Activated naive CD8-positive, alpha-beta T cell (primary cell): Measurements from ENCODE around the gene DST.
"Not testable (repeated sequence)": the region's sequence is repeated elsewhere in the genome, so short reads cannot be mapped to it uniquely, and the experiment has no call there.

Experiments
- H3K27ac Mint-ChIP-seq: one replicate; pipeline ENCODE4 v1.8.0; 2021; ENCODE audit warnings: mixed read lengths
- H3K27me3 Mint-ChIP-seq: one replicate; pipeline ENCODE4 v1.8.0; 2021; ENCODE audit warnings: mixed read lengths
- H3K36me3 Mint-ChIP-seq: one replicate; pipeline ENCODE4 v1.8.0; 2021; ENCODE audit warnings: mixed read lengths
- H3K4me1 Mint-ChIP-seq: one replicate; pipeline ENCODE4 v1.8.0; 2021; ENCODE audit warnings: low read depth, mixed read lengths
- H3K4me3 Mint-ChIP-seq: one replicate; pipeline ENCODE4 v1.8.0; 2021; ENCODE audit warnings: mild to moderate bottlenecking, mixed read lengths
- H3K9me3 Mint-ChIP-seq: one replicate; pipeline ENCODE4 v1.8.0; 2021; ENCODE audit warnings: low read depth, mixed read lengths

Gene DST

DNA sequence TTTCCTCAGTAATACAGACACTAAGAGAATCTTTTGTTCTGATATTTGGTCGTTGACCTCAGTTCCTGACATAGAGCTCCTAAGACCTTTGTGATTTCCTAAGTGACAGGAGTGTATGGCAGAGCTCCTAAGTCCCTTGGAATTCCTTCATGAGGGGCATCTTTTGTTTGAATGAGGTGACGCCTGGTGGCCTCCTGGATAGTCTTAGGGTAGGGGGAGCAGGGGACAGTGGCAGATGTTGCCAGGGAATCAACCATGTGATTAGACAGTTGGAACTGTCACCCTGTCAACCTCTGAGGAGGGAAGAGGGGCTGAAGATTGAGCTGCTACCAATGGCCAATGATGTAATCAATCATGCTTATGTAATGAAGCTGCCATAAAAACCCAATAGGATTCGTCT, 67.0 kb downstream of the DST start:
- Mint-ChIP-seq H3K27me3 (no peaks in the 10 kb centered on the region), H3K27ac (no peak overlapping the region), H3K4me3 (no peak overlapping the region), H3K36me3 (no peaks in the 10 kb centered on the region), H3K4me1 (no peaks in the 10 kb centered on the region), H3K9me3 (no peaks in the 10 kb centered on the region)

DNA sequence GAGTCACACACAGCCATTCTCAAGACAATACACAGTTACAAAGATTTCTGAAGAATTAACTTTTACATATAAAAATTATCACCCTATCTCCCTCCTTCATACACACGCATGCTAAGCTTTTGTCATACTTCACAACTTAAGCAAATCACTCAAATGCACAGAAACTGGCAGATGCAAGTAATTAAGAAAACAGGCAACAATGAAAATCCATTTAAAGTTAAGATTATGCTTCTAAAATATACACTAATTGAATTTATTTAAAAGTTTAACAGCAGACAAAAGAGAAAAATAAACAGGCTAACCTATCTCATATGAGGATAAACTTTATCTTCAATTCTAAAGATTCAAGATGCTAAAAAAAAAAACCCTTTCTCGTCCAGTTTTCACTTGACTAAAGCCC, 68.4 kb downstream of the DST start:
- H3K4me3 Mint-ChIP-seq, result no peak overlapping the region
- H3K27me3 Mint-ChIP-seq, result no peaks in the 10 kb centered on the region
- no peak overlapping the region for H3K27ac Mint-ChIP-seq
- H3K36me3 Mint-ChIP-seq, result no peaks in the 10 kb centered on the region
- no peaks in the 10 kb centered on the region for H3K9me3 Mint-ChIP-seq
- no peaks in the 10 kb centered on the region for H3K4me1 Mint-ChIP-seq

DNA sequence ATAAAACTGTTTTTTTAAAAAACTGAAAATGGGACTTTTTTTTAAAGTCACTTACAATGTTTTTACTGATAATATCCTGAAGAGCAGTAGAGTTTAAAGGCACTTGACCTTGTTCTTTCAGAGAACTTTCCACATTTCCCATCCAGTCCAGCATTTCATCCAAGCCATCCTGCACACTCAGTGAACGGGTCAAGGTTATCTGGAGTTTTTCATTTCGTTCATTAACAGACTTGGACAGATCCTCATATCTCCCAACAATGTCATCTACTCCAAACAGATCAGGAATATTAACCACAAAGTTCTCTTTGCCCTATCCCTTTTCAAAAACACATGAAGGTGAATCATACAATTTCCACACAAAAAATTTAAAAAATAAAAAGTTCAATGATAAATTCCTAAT, 69.1 kb downstream of the DST start:
- no peaks in the 10 kb centered on the region for H3K4me1 Mint-ChIP-seq
- H3K36me3 Mint-ChIP-seq, result no peaks in the 10 kb centered on the region
- no peaks in the 10 kb centered on the region for H3K27me3 Mint-ChIP-seq
- H3K9me3 Mint-ChIP-seq, result no peaks in the 10 kb centered on the region
- no peak overlapping the region for H3K27ac Mint-ChIP-seq
- no peak overlapping the region for H3K4me3 Mint-ChIP-seq

DNA sequence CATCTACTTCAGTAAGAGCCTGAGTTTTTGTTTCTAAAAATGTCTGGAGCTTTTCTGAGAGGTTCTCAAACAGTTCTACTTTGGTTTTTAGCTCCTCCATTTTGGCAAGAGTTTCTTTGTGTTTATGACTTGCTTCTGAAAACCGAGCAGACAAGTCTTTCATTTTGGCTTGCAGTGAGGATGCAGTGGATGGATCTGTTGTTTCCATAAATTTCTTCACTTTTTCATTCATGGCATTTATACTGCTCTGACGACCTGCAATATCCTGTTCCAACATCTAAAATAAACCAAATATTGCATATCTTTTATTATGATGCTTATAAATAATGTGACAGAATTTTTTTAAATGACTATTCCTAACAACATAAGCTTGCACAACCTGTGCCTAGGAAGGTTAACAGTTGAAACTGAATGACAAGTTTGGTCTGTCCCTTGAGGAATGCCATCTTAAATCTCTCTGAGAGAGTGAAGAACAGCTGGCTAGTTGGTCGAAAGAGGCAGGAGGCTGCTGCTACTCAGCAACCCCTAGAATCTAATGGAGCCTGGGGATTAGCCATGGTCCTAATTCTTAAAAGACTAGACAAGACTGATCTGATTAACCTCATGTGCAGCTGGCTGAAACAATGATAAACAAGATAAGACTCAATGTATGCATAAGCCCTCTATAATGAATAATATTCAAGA, 69.8 kb downstream of the DST start:
- Mint-ChIP-seq H3K36me3 (no peaks in the 10 kb centered on the region), H3K4me1 (no peaks in the 10 kb centered on the region), H3K27me3 (no peaks in the 10 kb centered on the region), H3K4me3 (no peak overlapping the region), H3K27ac (no peak overlapping the region), H3K9me3 (no peaks in the 10 kb centered on the region)

DNA sequence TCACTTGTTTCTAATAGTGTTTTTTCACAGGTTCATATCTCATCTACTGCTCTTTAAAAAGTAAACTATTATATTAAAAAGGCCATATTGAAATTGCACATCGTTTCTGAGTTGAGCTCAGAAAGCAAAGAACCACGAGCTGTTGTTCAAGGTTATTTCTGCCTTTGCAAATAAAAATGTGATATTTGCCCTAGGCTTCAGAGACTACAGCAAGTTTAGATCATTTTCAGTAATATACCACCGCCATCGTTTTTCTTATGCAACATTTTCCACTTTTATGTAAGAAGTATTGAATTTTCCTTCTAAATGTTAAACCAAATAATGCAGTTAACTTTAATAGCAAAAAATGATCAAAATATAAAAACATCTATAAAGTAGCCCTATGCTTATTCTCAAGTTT, 71.1 kb downstream of the DST start:
- Mint-ChIP-seq H3K36me3 (no peaks in the 10 kb centered on the region), H3K27ac (no peak overlapping the region), H3K9me3 (no peaks in the 10 kb centered on the region), H3K4me1 (no peaks in the 10 kb centered on the region), H3K27me3 (no peaks in the 10 kb centered on the region), H3K4me3 (no peak overlapping the region)

DNA sequence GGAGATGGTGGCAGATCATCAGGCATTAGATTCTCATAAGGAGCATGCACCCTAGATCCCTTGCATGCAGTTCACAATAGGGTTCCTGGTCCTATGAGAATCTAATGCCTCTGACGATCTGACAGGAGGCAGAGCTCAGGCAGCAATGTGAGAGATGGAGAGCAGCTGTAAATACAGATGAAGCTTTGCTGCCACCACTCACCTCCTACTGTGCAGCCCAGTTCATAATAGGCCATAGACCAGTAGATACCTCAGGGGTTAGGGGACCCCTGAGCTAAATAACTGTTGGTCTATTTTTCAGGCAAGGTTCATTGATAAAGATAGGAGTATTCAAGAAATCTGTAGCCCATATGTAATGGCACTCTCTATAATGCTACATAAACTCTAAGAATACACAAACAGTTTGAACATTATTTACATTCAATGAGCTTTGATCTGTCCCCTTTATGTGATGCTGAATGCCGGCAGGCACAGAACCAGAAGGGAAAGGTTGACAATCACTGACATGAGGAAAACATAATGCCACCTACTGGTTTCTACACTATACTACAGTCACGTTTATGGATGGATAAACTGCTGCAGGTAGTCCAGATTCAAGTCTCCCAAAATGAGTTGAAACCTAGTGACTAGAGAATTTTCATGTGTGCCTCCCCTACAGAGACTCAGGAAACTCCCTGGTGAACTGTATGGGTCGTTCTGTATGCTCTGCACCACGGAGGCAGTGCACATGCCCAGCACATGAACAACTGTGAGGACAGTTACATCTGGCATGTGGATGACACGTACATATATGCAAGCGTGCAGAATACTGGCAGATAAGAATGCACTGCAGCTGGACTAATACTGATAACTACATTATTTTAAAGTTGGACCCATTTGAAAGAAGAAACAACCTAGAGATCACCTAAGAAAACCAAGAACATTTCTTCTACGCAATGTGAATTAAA, 72.0 kb downstream of the DST start:
- Mint-ChIP-seq H3K27me3 (no peaks in the 10 kb centered on the region), H3K9me3 (no peaks in the 10 kb centered on the region), H3K4me3 (no peak overlapping the region), H3K36me3 (no peaks in the 10 kb centered on the region), H3K4me1 (no peaks in the 10 kb centered on the region), H3K27ac (no peak overlapping the region)

DNA sequence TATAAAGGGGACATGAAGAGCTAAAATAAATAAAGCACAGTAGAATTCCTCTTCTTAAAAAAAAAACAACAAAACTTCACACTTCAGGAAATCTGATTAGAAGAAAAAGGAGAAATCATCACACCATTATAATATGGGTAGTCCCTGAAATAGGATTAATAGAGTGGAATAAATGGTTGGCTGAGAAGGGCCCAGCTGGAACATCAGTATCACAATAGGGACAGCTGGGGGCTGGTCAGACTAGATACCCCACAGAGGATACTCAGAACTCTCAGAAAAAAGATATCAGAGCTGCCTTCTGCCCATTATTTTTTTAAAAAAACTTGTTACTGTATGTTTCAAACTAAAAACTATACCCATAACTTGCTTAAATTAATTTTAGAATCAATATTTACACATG, 75.2 kb downstream of the DST start:
- Mint-ChIP-seq H3K4me1 (no peaks in the 10 kb centered on the region), H3K27ac (no peak overlapping the region), H3K9me3 (no peaks in the 10 kb centered on the region), H3K36me3 (no peaks in the 10 kb centered on the region), H3K27me3 (no peaks in the 10 kb centered on the region), H3K4me3 (no peak overlapping the region)

DNA sequence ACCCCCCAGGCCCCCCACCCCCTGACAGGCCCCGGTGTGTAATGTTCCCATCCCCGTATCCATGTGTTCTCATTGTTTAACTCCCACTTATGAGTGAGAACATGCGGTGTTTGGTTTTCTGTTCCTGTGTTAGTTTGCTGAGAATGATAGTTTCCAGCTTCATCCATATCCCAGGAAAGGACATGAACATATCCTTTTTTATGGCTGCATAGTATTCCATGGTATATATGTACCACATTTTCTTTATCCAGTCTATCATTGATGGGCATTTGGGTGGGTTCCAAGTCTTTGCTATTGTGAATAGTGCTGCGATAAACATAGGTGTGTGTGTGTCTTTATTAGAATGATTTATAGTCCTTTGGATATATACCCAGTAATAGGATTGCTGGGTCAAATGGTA, 80.0 kb downstream of the DST start:
- not testable (repeated sequence) for H3K9me3 Mint-ChIP-seq, H3K27ac Mint-ChIP-seq, H3K4me1 Mint-ChIP-seq, H3K27me3 Mint-ChIP-seq, H3K4me3 Mint-ChIP-seq, H3K36me3 Mint-ChIP-seq

DNA sequence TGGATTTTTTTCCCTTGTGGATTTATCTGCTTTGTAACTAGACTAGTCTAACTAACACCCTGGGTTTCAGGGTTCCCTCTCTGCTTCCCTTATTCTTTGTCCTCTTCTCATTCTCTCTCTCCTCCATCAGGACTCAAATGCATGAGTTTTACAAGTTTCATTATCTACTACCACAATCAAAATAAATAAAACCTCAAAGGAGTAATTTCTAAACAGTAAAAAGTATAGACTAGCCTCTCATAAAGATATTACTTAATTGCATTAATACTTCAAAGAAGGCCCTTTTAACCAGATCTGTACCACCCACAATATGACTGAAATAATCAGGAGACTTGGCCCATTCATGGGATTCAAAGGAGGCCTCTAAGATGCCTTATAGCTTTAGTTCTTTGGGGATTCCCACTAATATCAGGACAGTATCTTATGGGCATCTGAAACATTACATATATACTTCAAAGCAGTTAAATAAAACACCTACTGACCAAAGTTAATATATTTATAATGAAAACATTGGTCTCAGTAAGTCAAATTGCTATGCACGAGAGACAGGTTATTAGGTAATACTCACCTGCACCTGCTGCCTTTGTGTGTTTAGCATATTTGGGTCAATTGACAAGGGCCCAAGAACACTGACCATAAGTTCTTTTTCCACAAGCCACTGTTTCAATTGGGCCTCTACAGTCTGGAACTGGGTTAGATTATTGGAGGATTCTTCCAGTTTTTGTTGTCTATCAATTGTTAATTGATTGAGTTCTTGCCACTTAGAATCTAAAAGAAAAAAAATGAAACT, 85.7 kb downstream of the DST start:
- Mint-ChIP-seq H3K4me1 (no peaks in the 10 kb centered on the region), H3K4me3 (no peak overlapping the region), H3K27ac (no peak overlapping the region), H3K36me3 (no peaks in the 10 kb centered on the region), H3K27me3 (no peaks in the 10 kb centered on the region), H3K9me3 (no peaks in the 10 kb centered on the region)

DNA sequence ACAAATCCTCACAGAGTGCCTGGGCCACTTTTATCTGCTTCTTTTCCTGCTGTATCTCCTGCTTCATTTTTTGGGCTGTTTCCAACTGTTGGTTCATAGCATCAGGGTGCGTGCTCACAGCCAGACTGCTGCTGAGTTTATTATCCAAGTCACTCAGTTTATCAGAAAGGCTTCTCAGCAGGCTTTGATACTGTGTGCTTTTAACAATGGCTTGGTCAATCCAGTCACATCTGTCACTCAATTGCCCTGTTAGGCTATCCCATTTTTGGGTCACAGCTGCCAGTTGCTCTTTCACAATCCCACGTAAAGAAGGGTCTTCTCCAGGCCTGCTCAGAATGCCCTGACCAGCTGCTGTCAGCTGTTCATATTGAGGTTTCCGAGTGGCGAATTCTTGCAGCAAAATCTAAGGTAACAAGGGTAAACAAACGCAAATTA, 87.2 kb downstream of the DST start:
- Mint-ChIP-seq H3K4me1 (no peaks in the 10 kb centered on the region), H3K27me3 (no peaks in the 10 kb centered on the region), H3K27ac (no peak overlapping the region), H3K9me3 (no peaks in the 10 kb centered on the region), H3K36me3 (no peaks in the 10 kb centered on the region), H3K4me3 (no peak overlapping the region)

DNA sequence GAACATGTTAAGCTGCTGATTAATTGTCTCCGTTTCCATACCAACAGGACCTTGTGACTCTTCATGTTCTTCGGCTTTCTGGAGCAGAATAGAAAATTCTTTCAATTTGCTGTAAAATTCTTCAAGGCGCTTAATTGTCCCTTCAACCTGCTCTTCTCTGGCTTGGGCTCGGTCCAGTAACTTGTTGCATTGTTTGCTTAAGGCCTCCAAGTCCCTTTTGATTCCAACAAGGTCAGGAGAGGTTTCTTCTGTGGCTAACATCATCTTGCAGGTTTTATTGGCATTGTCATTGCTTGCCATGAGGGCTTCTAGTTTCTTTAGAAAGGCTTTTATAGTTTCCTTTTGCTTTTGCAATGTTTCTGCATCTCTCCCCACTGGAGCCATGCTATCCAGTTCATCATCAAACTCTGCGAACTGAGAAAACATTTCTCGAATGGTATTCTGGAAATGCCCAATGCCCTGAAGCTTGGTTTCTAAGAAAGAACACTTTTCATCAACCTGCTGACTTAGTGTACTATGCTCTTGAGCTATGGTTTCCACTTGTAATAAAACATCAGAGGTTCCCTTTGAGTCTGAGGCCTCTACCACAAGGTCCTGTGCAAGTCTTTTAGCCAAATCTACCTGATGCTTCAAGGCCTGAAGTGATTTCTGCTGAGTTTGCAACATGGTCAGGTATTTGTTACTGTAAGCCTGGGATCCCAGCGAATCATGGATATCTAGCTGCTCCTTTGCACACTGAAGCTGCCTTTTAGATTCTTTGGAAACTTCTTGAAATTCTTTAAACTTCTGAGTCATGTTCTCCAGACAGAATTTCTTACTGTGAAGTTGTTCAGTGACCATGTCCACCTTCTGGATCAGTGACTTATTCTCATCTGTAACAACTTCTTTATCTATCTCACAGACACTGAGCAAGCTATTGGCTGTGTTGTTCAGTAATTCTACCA, 90.2 kb downstream of the DST start:
- Mint-ChIP-seq H3K4me3 (no peak overlapping the region), H3K9me3 (no peaks in the 10 kb centered on the region), H3K36me3 (no peaks in the 10 kb centered on the region), H3K27ac (no peak overlapping the region), H3K27me3 (no peaks in the 10 kb centered on the region), H3K4me1 (no peaks in the 10 kb centered on the region)

DNA sequence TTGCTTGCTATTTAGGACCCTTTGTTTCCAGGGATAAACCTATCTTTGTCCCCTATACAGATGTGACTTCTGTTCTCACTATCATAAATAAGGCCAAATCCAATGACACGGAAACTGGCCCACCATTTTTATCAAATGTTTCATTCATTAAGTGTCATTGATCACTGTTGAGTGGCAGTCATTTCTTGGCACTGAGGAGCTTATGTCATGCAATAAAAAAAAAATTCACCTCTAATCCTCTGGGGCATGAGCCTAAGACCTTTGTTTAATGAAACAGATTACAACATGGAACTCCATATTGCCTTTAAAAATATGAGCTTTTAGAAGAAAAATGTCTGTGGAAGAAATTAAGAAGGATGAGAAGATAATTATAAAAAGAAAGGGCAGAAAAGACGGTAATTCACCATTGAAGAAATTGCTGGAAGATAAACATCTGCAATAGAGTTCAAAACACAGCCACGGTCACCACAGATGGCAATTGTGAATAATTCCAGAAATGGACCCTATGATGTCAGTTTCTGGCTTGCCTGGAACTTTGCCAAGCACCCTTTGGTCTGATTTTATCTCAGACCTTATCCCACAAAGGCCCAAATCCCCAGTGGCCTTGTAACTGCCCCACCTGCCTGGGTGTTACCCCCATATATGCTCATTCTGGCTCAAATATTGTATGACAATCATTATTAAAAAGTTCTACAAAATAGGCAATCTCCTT, 91.1 kb downstream of the DST start:
- H3K9me3 Mint-ChIP-seq, result no peaks in the 10 kb centered on the region
- no peak overlapping the region for H3K27ac Mint-ChIP-seq
- no peaks in the 10 kb centered on the region for H3K27me3 Mint-ChIP-seq
- no peaks in the 10 kb centered on the region for H3K4me1 Mint-ChIP-seq
- H3K4me3 Mint-ChIP-seq, result no peak overlapping the region
- H3K36me3 Mint-ChIP-seq, result no peaks in the 10 kb centered on the region

DNA sequence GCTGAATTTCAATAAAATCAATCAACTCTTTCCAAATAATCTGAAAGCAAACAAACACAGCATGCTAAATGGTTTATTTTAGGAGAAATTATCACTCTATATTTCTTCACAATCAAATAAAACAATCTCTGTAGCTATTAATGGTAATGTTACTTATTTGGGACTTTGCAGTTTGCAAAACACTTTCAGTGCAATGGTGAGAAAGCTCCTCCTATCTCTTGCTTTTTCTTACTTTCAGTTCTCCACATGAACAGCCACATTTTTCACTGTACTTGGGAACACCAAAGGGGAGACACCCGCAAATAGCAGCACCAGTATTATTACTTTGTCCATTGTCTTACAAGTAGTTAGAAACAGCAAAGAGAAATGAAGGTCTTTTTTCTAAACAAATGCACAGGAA, 92.4 kb downstream of the DST start:
- no peak overlapping the region for H3K27ac Mint-ChIP-seq
- no peaks in the 10 kb centered on the region for H3K4me1 Mint-ChIP-seq
- no peak overlapping the region for H3K4me3 Mint-ChIP-seq
- H3K27me3 Mint-ChIP-seq, result no peaks in the 10 kb centered on the region
- H3K36me3 Mint-ChIP-seq, result no peaks in the 10 kb centered on the region
- H3K9me3 Mint-ChIP-seq, result no peaks in the 10 kb centered on the region

DNA sequence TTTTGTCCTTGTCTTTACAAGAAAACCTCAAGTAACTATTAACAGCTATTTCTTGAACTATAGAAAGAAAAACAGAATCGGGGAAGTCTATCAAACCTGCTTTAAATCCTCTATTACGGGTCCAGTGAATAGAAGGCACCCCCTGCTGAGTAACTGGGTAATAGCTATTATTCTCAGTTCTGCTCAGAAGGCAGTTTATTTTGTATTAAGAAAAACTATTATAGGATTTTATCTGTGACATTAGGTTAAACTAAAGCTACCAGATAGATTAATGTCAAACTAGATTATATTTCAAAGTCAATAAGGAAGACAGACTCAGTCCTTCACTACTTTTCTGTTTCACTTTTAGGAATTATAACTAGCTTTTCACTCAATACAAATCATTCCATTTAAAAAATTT, 93.7 kb downstream of the DST start:
- H3K4me3 Mint-ChIP-seq, result no peak overlapping the region
- H3K27ac Mint-ChIP-seq, result no peak overlapping the region
- H3K4me1 Mint-ChIP-seq, result no peaks in the 10 kb centered on the region
- H3K9me3 Mint-ChIP-seq, result no peaks in the 10 kb centered on the region
- H3K36me3 Mint-ChIP-seq, result no peaks in the 10 kb centered on the region
- H3K27me3 Mint-ChIP-seq, result no peaks in the 10 kb centered on the region
